HG02943 (cell line): Measurements from ENCODE around the gene PURB.
"Not testable (repeated sequence)": the region's sequence is repeated elsewhere in the genome, so short reads cannot be mapped to it uniquely, and the experiment has no call there.

Experiments
- ATAC-seq: cut with Tn5 transposase; IDR thresholded peaks from one replicate; pipeline ENCODE4 v1.9.1; 2021; ENCODE audit warnings: mild to moderate bottlenecking, low read depth, moderate library complexity; ENCODE audit not compliant: unreplicated experiment

The PURB gene

DNA sequence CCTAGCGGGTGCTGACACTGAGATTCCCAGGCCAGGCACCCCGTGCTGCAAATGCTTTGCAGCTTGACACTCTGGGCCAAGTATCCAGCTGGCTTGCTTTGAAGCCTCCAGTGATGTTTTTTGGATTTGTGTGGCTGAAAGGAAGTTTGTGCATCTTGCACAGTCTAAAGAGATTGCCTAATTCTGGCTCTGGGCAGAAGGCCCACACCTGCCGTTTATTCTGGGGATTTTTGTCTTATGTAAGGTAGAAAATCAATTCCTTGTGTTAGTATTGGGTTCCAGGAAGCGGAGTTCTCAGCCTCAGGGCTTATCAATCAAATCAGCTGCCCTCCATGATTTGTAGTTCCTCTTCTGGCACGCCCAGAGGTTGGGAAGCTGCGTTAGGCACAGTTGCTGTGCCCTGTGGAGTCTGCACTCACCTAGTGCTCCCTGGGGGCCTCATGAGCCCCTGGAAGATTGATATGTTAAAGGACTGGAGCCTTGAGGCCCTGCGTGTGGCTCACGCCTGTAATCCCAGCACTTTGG is 8.4 kb upstream of the PURB start:
- ATAC-seq: no peak

DNA sequence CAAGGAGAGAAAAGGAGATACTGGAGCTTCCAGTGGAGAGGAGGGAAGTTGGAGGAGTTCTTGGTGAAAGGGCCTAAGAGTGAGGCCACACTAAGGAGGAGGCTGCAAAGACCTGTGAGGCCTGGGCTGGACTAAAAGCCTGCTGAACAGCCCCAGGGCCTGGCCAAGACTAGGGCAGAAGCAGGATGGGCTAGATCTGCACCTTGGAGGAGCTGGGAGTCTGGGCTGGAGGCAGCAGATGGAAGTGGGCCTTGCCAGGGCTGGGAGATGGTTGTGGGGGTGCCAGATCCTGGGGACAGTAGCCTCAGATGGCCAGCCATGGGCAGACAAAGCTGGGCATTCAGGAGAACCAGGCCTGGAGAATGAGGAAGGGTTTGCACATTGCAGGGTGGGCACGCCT is 6.5 kb upstream of the PURB start:
- no peak for ATAC-seq

GRCh38 chr7:44891372-44891771 is 6.0 kb upstream of the PURB start:
- ATAC-seq: no peak

DNA sequence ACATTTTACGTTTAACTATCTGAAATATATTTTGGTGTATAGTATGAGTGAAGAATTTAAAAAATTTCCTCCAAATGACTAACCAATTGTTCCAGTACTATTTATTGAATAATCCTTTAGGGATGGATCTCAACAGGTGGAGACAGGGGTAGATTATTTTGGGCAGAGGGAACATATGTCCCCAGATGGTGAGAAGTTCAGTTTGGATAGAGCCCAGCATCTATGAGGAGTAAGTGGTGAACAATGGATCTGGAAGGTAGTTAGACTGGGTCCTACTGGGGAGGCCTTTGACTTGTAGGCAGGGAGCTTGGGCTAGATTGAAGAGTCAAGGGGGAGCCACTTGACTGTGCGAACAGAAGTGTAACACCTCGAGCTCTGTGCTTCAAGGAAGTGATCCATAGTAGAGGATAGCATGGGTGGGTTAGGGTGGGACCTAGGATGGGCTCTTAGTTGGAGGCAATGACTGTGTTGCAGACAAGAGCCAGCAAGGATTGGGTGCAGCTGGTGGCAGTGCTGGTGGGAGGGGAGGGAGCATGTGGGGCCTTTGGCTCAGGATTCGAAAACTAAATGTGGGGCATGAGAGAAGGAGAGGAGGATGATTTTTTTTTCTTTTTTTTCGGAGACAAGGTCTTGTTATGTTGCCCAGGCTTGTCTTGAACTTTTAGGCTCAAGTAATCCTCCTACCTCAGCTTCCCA is 3.9 kb upstream of the PURB start:
- ATAC-seq: no peak

GRCh38 chr7:44887293-44887692 is 2.0 kb upstream of the PURB start:
- ATAC-seq: no peak

DNA sequence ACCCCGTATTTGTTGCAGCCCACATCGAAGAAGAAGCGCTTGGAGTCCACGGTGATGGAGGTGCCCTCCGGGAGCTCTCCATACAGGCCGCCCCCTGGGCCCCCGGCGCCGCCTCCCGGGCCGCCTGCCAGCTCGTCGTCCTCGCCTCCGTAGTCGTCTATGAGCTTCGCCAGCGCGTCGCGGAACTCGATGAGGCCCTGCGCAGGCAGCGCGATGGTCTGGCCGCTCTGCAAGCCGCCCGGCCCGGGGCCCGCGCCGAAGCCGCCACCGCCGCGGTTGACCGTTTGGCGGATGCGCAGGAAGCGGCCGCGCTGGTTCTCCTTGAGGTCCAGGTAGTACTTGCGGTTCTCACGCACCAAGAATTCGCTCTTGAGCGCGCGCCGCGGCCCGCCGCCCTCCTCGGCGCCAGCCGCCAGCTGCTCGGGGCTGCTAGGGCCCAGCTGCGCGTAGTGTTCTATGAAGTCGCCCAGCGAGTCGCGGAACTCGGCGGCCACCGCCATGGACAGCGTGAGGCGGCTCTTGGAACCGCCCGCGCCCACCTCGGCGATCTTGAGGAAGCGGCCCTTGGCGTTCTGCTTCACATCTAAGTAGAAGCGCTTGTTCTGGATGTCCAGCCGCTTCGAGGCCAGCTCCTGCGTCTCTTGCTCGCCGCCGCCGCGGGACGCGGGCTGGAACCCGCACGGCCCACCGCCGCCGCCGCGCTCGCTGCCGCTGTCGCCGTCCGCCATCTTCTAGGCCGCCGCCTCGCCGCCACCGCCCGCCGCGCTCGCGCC is 523 bp downstream of the PURB start:
- ATAC-seq: peak; percentile 20

- no peak for ATAC-seq
Observed at GRCh38 chr7:44883961-44884620, 1.2 kb downstream of the PURB start.

DNA sequence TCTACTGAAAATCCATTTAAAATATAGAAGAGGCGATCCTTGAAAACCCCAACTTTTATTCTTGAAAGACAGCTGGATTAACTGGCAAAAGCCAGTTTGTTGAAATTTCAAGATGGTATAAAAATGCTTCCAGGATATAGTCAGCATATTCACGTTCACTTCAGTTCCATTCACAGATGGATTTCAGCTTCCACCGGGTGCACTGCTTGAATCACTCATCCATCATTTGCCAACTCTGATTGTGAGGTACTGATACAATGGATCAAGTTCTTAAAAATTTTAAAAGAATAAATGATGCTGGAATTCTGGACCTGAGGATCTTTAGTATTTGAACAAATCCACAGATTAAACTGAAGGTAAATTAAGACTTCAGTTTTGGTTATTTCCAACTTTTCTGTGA is 2.4 kb downstream of the PURB start:
- no peak for ATAC-seq

DNA sequence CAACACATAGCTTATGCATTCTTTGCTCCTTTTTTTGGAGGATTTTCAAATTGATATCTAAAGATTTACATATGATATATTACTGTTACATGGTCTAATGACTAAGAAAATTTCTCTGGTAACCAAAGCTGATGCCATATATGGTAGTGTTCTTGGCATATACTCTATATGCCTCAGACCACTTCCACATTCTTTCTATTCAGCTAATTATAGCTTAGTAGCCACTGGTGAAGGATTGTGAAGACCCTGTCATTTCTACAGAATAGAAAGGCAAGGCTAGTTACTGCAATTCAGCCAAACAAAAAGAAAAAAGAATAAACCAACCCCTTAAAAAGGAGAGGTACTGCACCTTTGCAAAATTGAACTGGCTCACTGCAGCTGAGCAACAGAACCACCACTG is 3.7 kb downstream of the PURB start:
- ATAC-seq: no peak

GRCh38 chr7:44881066-44881600 is 4.2 kb downstream of the PURB start:
- no peak for ATAC-seq

DNA sequence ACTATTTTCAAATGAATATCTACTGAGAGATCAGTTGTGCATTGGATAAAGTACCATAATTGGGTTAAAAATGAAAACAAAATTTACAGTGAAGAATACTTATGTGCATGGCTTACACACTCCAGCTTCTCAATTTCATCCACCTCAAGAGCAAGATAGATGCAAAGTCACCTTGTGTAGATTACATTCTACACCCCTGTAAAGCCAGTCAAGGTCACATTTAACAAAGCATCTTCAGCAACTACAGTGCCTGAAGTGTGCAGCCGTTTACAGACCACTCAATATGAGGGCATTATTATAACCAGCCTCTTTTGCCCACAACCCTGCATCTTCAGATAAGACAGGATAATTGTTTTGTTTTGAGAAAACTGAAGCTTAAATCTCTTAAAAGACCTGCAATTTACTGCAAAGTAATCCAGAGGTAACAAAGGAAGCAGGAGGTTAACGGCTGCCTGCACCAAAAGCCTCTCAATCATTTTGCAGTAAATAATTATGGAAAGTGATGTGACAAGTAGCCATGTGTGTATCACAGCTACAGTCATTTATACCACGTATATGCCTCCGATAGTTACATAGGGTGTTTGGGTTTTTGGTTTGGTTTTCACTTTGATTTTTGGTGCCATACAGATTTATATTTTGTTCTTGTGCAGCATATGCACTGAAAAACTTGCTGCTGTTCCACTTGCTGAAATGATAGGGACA is 4.9 kb downstream of the PURB start:
- ATAC-seq: no peak

DNA sequence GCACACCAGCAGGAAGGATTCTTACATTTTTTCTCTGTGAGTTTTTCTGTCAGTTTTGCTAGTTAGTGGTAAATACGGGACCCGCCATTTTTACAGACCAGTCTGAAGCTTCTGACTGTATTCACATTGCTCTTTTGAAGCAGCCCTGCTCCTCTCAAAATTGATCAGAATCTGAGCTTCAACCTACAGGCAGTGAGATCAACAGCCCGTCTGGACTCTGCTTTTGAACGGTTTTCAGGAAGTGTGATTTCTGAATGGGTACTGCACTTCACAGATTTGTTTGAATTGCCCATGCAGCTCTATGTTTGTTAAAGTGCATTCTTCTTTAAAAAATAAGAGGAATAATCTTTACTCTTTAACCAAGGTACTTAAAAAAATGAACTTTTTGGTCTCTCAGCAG is 8.9 kb downstream of the PURB start:
- no peak for ATAC-seq

DNA sequence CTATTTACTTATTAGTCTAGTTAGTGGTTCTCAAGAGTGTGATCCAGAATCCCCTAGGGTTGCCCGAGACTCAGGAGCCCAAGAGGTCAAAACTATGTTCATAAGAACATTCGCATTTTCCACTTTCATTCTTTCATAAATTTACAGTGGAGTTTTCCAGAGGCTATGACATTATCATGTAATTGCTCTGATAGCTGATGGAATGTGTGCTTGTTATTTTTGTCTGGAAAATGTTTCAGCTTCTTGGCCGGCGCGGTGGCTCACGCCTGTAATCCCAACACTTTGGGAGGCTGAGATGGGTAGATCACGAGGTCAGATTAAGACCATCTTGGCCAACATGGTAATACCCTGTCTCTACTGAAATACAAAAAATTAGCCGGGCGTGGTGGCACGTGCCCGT is 10.1 kb downstream of the PURB start:
- ATAC-seq: no peak

GRCh38 chr7:44872787-44873186 is 12.5 kb downstream of the PURB start:
- no peak for ATAC-seq

DNA sequence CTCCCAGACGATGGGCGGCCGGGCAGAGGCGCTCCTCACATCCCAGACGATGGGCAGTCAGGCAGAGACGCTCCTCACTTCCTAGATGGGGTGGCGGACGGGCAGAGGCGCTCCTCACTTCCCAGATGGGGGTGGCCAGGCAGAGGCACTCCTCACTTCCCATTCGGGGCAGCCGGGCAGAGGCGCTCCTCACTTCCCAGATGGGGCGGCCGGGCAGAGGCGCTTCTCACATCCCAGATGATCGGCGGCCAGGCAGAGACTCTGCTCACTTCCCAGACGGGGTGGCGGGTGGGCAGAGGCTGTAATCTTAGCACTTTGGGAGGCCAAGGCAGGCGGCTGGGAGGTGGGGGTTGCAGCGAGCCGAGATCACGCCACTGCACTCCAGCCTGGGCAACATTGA is 13.4 kb downstream of the PURB start:
- not testable (repeated sequence) for ATAC-seq

DNA sequence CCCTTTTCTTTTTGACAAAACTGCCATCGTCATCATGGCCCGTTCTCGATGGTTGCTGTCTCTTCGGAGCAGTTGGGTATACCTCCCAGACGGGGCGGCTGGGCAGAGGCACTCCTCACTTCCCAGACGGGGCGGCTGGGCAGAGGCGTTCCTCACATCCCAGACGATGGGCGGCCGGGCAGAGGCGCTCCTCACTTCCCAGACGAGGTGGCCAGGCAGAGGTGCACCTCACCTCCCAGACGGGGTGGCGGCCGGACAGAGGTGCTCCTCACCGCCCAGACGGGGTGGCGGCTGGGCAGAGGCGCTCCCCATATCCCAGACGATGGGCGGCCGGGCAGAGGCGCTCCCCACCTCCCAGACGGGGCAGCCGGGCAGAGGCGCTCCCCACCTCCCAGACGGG is 14.6 kb downstream of the PURB start:
- not testable (repeated sequence) for ATAC-seq

DNA sequence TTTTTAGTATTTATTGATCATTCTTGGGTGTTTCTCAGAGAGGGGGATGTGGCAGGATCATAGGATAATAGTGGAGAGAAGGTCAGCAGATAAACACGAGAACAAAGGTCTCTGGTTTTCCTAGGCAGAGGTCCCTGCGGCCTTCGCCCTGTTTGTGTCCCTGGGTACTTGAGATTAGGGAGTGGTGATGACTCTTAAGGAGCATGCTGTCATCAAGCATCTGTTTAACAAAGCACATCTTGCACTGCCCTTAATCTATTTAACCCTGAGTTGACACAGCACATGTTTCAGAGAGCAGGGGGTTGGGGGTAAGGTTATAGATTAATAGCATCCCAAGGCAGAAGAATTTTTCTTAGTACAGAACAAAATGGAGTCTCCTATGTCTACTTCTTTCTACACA is 15.0 kb downstream of the PURB start:
- ATAC-seq: not testable (repeated sequence)

- ATAC-seq: no peak
Observed at GRCh38 chr7:44867073-44867995, 18.0 kb downstream of the PURB start.

DNA sequence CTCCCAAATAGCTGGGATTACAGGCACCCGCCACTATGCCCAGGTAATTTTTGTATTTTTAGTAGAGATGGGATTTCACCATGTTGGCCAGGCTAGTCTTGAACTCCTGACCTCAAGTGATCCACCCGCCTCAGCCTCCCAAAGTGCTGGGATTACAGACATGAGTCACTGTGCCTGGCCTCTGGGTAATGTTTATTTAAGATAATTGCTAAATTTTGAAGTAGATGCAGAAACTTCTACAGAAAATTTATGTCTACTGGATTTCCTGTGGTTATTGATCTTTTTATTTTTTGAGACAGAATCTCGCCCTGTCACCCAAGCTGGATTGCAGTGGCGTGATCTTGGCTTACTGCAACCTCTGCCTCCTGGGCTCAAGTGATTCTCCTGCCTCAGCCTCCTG is 23.4 kb downstream of the PURB start:
- not testable (repeated sequence) for ATAC-seq
